GM21619 (cell line): ENCODE measurements around the gene VPS50.

Source experiments
- ATAC-seq: cut with Tn5 transposase; IDR thresholded peaks from one replicate; pipeline ENCODE4 v1.9.1; 2021; ENCODE audit not compliant: unreplicated experiment

VPS50 gene

GRCh38 chr7:93407239-93407638 lies 175.1 kb downstream of the VPS50 start:
- ATAC-seq = no peak

GRCh38 chr7:93409324-93409723 lies 177.2 kb downstream of the VPS50 start:
- no peak for ATAC-seq
